Left colon (tissue), 2 donors: ENCODE measurements around the gene ZDHHC16. TPM values are rescaled to one million over a fixed set of nuclear protein-coding genes. Genes with fewer than 3 reads are reported as not detected.
A peak's percentile ranks its signal among the peaks of the same experiment; 100 is the strongest.

Source experiments
- ATAC-seq: fragments of 200-7000 bp; cut with Tn5 transposase; one replicate; pipeline ENCODE4 v1.9.1; 2020; ENCODE audit warnings: mild to moderate bottlenecking, moderate library complexity
- DNase-seq, 2 donors: peaks; one replicate each; pipeline ENCODE4 v3.0.0-alpha.2; 2020
- intact Hi-C, 2 donors: fragments of 100-400 bp; cut with DNase I in 1 of 2; cut with micrococcal nuclease in 1 of 2; formaldehyde crosslinking; loops; one replicate each; pipeline versions ENCODE4 v1.11.2 to v1.14.0; 2022; cut with DNase I, micrococcal nuclease
- total RNA-seq, 2 donors: library from RNA; stranded (reverse); fragmentation: NEBNext Ultra II Directional; extraction: Animal tissue kit (Norgen Biotek cat#: 25700); gene quantifications; one replicate each; pipeline ENCODE4 v1.2.1, GENCODE V29; 2021
- donor health status: DM: no; HTN: no; CAD: no.
- donor health status: DM: yes; HTN: yes; CAD: no.

Gene ZDHHC16
- total RNA-seq, 2 donors from 2014 or later = 29.1 to 31.5 TPM

GRCh38 chr10:97427571-97428179 lies 18.3 kb upstream of the ZDHHC16 start:
- ATAC-seq (peak; percentile 71), DNase-seq (peak; percentile 81 to 88)
- intact Hi-C loops = no loop called here

DNA sequence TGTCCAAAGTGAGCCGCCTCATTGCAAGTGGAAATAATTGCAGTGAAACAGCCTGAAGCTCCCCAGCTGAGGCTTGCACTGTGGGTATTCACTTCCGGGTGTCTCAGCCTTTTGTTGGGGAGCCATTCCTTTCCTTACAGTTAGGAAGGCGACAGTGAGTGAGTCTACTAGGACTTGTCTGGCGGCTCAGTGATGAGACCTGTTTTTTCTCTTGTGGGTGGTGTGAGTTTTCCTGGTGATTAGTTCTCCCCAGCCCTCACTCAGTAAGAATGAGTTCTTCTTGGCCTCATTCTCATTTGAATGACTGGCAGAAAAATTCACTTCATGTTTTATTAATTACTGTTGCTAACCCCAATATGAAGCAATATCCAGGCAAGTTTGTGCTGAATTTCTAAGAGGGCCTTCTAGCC lies 17.4 kb upstream of the ZDHHC16 start:
- intact Hi-C loops = no loop called here
- no peak for ATAC-seq
- no peak for DNase-seq

DNA sequence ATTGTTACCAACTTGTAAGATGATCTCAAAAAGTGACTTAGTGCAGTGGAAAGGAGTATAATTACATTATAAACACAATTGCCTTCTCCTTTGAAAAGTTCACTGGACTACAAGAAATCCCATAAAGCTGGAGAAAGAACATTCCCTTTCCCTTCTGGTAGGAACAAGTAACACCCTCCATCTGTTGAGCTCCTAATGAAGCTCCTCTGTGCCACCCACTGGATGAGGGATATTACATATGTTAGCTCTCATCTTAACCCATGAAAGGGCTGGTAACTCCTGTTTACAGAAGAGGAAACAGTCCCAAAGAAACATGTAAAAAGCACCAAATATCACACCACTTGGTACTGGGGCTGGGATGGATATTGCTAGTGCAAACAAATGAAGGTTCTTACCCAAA lies 11.9 kb upstream of the ZDHHC16 start:
- ATAC-seq (peak; percentile 46), DNase-seq (no peak)

DNA sequence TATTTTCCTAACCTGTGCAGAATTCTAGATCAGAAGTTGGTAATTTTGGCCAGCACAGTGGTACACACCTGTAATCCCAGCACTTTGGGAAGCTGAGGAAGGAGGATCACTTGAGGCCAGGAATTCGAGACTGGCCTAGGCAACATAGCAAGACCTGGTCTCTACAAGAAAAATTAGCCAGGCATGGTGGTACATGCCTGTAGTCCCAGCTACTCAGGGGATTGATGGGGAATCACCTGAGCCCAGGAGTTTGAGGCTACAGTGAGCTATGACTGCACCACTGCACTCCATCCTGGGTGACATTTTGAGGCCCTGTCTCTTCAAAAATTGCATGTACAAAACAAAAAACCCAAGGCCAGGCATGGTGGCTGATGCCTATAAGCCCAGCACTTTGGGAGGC lies 11.4 kb upstream of the ZDHHC16 start:
- intact Hi-C loops = no loop called here
- peak; percentile 4 for ATAC-seq
- no peak for DNase-seq

More for the DNA sequence above, 11.9 kb upstream of the ZDHHC16 start:
- intact Hi-C loops = no loop called here

GRCh38 chr10:97435211-97435610 lies 10.8 kb upstream of the ZDHHC16 start:
- ATAC-seq = no peak
- intact Hi-C loops = no loop called here
- DNase-seq = no peak

- intact Hi-C loops = no loop called here
- no peak for DNase-seq
- ATAC-seq = no peak
Observed at GRCh38 chr10:97442277-97442676, 3.7 kb upstream of the ZDHHC16 start.

GRCh38 chr10:97444212-97444611 lies 1.8 kb upstream of the ZDHHC16 start:
- intact Hi-C loops = no loop called here
- ATAC-seq (no peak), DNase-seq (no peak)

- ATAC-seq (peak; percentile 1), DNase-seq (no peak)
- intact Hi-C loops = no loop called here
Observed at GRCh38 chr10:97445357-97445721, 636 bp upstream of the ZDHHC16 start.

DNA sequence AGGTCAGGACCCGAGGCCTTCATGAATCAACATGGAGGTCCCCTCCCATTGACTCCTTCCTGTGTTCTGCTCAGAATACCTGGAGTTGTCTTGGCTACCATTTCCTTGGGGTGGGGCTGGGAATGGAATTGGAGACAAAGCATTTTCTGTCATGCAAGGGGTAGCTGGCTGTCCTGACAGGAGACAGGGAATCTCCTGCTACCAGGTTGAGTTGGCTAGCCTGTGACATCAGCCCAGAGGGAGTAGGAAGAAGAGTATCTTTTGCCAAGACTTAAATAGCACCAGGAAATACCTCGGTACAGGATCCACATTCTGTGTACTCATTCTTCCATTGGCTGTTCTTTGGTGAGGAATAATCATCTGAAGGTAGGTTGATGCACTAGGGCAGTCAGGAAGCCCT lies 4.9 kb downstream of the ZDHHC16 start:
- intact Hi-C loops = no loop called here
- DNase-seq (no peak), ATAC-seq (no peak)

DNA sequence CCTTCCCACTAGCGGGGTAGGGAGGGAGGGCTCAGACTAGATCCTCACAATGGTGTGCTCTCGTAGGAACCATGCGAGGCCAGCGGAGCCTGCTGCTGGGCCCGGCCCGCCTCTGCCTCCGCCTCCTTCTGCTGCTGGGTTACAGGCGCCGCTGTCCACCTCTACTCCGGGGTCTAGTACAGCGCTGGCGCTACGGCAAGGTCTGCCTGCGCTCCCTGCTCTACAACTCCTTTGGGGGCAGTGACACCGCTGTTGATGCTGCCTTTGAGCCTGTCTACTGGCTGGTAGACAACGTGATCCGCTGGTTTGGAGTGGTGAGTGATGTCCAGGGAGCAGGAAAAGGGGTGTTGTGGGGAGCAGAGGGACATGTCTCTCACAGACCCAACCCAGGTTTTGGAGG lies 5.6 kb downstream of the ZDHHC16 start:
- intact Hi-C loops = no loop called here
- no peak for ATAC-seq
- no peak for DNase-seq

DNA sequence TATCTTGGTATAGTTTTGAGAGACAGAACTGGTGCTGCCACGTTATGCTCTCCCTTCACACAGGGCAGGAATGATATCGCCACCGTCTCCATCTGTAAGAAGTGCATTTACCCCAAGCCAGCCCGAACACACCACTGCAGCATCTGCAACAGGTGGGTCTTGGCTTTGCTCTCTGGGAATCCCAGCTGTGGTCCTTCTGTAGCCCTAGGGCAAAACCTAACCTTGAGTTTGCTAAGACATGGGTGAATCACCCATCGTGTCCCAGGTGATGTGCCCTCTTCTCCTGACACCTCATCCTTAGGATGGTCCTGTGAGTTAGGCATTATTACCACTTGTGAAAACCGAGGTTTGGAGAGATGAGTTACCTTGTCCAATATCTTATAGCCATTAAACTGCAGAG lies 6.4 kb downstream of the ZDHHC16 start:
- intact Hi-C loops = no loop called here
- no peak for ATAC-seq
- DNase-seq = no peak

DNA sequence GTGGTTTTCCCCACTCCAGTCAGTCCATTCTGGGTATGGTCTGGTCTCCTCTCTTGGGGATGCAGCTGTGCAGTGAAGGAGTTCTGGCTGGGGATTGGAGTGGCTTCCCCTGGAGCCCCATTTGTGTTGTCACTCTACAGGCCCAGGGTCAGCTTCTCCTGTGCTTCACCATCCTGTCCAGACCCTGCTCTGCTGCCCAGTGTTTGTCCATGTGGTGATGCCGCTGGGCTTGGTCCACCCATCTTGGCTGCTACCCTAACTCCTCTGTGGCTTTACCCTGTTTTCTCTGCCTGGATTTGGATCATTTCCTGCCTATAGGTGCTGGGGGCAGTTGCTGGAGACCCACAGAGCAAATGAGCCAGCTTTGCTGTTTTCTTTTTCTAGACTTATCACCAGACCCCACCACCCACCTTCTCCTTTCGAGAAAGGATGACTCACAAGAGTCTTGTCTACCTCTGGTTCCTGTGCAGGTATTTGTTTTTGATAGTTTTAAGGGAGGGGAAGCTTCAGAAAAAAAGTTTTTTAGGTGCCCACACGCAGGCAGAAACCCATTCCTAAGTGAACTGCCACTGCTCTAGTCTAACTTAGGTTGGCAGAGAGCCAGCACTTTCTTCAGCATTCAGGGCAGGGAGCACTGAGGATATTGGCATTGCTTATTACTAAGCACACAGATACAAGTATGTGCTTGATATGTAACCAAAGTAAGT lies 8.5 kb downstream of the ZDHHC16 start:
- no peak for DNase-seq
- ATAC-seq = peak; percentile 29
- intact Hi-C loops = no loop called here

GRCh38 chr10:97456034-97456685 lies 10.2 kb downstream of the ZDHHC16 start:
- intact Hi-C loops = no loop called here
- ATAC-seq = no peak

GRCh38 chr10:97456686-97457065 lies 10.7 kb downstream of the ZDHHC16 start:
- intact Hi-C loops = no loop called here
- ATAC-seq = no peak
- DNase-seq = no peak

More at GRCh38 chr10:97456034-97456685, 10.2 kb downstream of the ZDHHC16 start:
- DNase-seq = no peak

GRCh38 chr10:97459111-97459510 lies 13.1 kb downstream of the ZDHHC16 start:
- no peak for DNase-seq
- intact Hi-C loops = no loop called here
- no peak for ATAC-seq

DNA sequence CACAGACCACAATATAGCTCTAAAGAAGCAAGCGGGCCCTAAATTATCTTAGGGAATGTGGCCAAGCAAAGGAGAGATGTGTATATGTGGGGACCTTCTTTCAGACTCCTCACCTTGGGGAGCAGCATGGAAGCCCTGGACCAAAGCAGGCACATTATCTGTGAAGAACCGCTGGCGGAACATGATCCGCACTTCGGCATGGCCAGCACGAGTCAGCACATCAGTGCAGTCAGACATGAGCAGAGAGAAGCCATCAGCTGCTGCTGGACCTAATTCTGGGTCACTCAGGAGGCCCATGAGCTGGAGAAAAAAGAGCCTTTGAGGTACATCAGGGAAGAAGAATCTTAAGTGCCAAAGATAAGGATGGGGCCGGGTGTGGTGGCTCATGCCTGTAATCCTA lies 14.0 kb downstream of the ZDHHC16 start:
- intact Hi-C loops = no loop called here
- DNase-seq (no peak), ATAC-seq (no peak)

DNA sequence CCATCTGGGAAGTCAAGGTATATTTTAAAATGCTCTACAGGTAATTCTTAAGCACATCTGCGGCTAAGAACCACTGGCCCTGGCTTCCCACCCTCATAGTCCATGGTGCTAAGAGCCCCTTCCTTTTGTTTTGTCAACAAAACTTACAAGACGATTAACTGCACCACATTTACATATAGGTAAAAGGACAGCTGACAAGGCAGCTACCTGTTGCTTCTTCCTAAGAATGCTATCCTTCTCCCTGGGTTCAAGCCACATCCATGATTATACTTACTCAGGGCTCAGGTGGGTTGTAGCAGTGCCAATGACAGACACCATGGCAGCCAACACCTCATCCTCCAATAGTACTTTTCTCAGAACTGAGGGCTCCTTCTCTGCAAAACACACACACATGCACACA lies 16.3 kb downstream of the ZDHHC16 start:
- intact Hi-C loops = loop anchor here in 1 of 2 donors (2.0 kb wide), 1 partner anchor 90 kb away; no protein-coding TSS in a partner anchor
- DNase-seq (no peak), ATAC-seq (no peak)

DNA sequence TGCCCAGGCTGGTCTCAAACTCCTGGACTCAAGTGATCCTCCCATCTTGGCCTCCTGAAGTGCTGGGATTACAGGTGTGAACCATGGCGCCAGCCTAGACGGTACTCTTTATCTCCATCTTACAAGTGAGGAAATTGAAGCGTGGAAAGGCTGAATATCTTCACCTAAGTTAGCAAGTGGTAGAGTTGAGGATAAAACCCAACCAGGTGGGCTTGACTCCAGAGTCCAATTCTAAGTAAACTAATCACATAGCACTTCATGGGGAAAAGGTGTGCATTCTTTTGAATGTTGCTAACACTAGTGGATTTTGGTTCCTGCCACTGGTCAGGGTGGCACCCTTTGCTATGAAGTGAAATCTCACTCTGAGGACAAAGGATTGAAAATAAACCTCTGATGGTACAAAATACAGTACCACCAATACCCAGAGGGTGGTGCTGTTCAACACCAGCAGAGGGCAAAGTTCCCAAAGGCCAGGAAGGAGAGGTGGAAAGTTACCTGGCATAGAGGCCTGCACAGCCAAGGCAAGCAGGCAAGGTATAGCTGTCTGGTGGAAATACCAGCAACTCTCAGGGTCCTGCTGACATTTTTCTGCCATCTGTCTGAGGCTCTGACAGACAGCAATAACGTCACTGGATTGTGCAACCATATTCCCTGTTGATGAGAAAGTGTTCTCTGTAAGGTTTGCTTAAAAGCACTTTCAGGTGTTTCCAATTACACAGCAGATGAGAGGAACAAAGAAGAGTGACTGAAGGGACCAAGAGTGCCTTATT lies 17.6 kb downstream of the ZDHHC16 start:
- ATAC-seq (peak; percentile 91), DNase-seq (peak in 1 of 2 donors; percentile 37)
- intact Hi-C loops = loop anchor here in 1 of 2 donors (2.0 kb wide), 1 partner anchor 89 kb away; no protein-coding TSS in a partner anchor

GRCh38 chr10:97464226-97464625 lies 18.3 kb downstream of the ZDHHC16 start:
- DNase-seq (no peak), ATAC-seq (peak; percentile 2)
- intact Hi-C loops = no loop called here
